ENCODE data around the gene ENPP6. TPM values are rescaled to one million over a fixed set of nuclear protein-coding genes. Genes with fewer than 3 reads are reported as not detected.

The ENPP6 gene
- total RNA-seq, 4 donors from 2014 or later = 0.47 to 1.7 (median 1.2) TPM

- no peak overlapping the region for H3K27ac ChIP-seq
- TF ChIP-seq POLR2AphosphoS5 (IDR thresholded peaks at IDR 0.05) (no peak), CTCF (IDR thresholded peaks at IDR 0.05) (no peak)
- ATAC-seq = no peak
- H3K9me3 ChIP-seq = peaks cover 0 to 25% (median 2%) of the 10 kb centered on the region in 3 donors
- no peaks in the 10 kb centered on the region for H3K27me3 ChIP-seq
- WGBS, 2 donors (ENCODE audit: low coverage in 1 of 2) = 81 to 90% methylated on average over 4 of the region's 5 CpGs
- H3K4me3 ChIP-seq = no peak overlapping the region
- H3K4me1 ChIP-seq = no peaks in the 10 kb centered on the region
- H3K36me3 ChIP-seq = no peaks in the 10 kb centered on the region
Measured at GRCh38 chr4:184074677-184075388, 142.8 kb downstream of the ENPP6 start.

- no peak overlapping the region for H3K4me3 ChIP-seq
- no peaks in the 10 kb centered on the region for H3K4me1 ChIP-seq
- ATAC-seq = no peak
- WGBS, 2 donors (ENCODE audit: low coverage in 1 of 2) = 29 to 66% methylated on average over 6 to 9 of the region's 9 CpGs
- no peaks in the 10 kb centered on the region for H3K36me3 ChIP-seq
- TF ChIP-seq CTCF (IDR thresholded peaks at IDR 0.05) (no peak), POLR2A (IDR thresholded peaks at IDR 0.05) (no peak), POLR2AphosphoS5 (IDR thresholded peaks at IDR 0.05) (no peak), EP300 (IDR thresholded peaks at IDR 0.05) (no peak)
- H3K27ac ChIP-seq = no peak overlapping the region
- H3K27me3 ChIP-seq = peaks cover 8% of the 10 kb centered on the region
- peaks cover 0 to 20% (median 0%) of the 10 kb centered on the region in 3 donors for H3K9me3 ChIP-seq
Measured at GRCh38 chr4:184067931-184068554, 149.6 kb downstream of the ENPP6 start.

- WGBS, 2 donors (ENCODE audit: low coverage in 1 of 2) = 25 to 47% methylated on average over 6 to 9 of the region's 9 CpGs
- TF ChIP-seq EP300 (IDR thresholded peaks at IDR 0.05) = no peak
Measured at GRCh38 chr4:184066584-184067300, 150.9 kb downstream of the ENPP6 start.

GRCh38 chr4:184064877-184065276 lies 152.8 kb downstream of the ENPP6 start:
- H3K4me3 ChIP-seq = no peak overlapping the region
- 90 to 97% methylated on average over 2 to 3 of the region's 5 CpGs for WGBS, 2 donors (ENCODE audit: low coverage in 1 of 2)

More at GRCh38 chr4:184066584-184067300, 150.9 kb downstream of the ENPP6 start:
- peaks cover 0 to 7% (median 0%) of the 10 kb centered on the region in 3 donors for H3K9me3 ChIP-seq
- H3K27ac ChIP-seq = no peak overlapping the region
- H3K27me3 ChIP-seq = peaks cover 8% of the 10 kb centered on the region
- H3K4me3 ChIP-seq = no peak overlapping the region
- ATAC-seq = no peak
- H3K4me1 ChIP-seq = no peaks in the 10 kb centered on the region
- H3K36me3 ChIP-seq = no peaks in the 10 kb centered on the region

More at GRCh38 chr4:184064877-184065276, 152.8 kb downstream of the ENPP6 start:
- no peak for TF ChIP-seq EP300 (IDR thresholded peaks at IDR 0.05)
- TF ChIP-seq POLR2A (IDR thresholded peaks at IDR 0.05) = no peak
- no peak for TF ChIP-seq POLR2AphosphoS5 (IDR thresholded peaks at IDR 0.05)
- TF ChIP-seq CTCF (IDR thresholded peaks at IDR 0.05) = no peak
- H3K27ac ChIP-seq = no peak overlapping the region
- no peaks in the 10 kb centered on the region for H3K9me3 ChIP-seq
- ATAC-seq = no peak
- no peaks in the 10 kb centered on the region for H3K4me1 ChIP-seq
- H3K36me3 ChIP-seq = no peaks in the 10 kb centered on the region
- H3K27me3 ChIP-seq = peaks cover 8% of the 10 kb centered on the region
